DND-41 (cell line): Measurements from ENCODE around the gene TCF7L2.

Experiments used
- ATAC-seq: fragments of 200-7000 bp; cut with Tn5 transposase; 3 replicates; pipeline ENCODE4 v1.9.1; 2021; ENCODE audit warnings: low read depth; ENCODE audit not compliant: insufficient read depth
- DNase-seq: peaks from one replicate; pipeline ENCODE4 v3.0.0-alpha.2; 2020
- H2AFZ ChIP-seq: 2 replicates; pipeline ENCODE4 v1.6.0; 2012; ENCODE audit warnings: low read depth, low read length
- H3K27ac ChIP-seq: 2 replicates; pipeline ENCODE4 v1.5.1; 2012; ENCODE audit warnings: low read length, inconsistent platforms
- H3K27me3 ChIP-seq: fragments of 200-600 bp; sonication (generic); 2 replicates; pipeline ENCODE4 v1.6.0; 2012; ENCODE audit warnings: low read length, mild to moderate bottlenecking, inconsistent platforms; ENCODE audit not compliant: insufficient read depth, poor library complexity
- H3K36me3 ChIP-seq: 2 replicates; pipeline ENCODE4 v1.5.1; 2012; ENCODE audit warnings: low read length, inconsistent platforms; ENCODE audit not compliant: insufficient read depth
- H3K4me1 ChIP-seq: 2 replicates; pipeline ENCODE4 v1.5.1; 2012; ENCODE audit warnings: mild to moderate bottlenecking, low read length; ENCODE audit not compliant: insufficient read depth
- H3K4me2 ChIP-seq: 2 replicates; pipeline ENCODE4 v1.6.0; 2012; ENCODE audit warnings: mild to moderate bottlenecking, moderate library complexity, low read length, inconsistent platforms; ENCODE audit not compliant: insufficient read depth
- H3K4me3 ChIP-seq, 2 experiments: fragments of 200-600 bp in 1 of 2; shearing (Covaris generic) in 1 of 2; 2 replicates each; pipeline ENCODE4 v1.5.1; 2012 to 2016; ENCODE audit warnings: inconsistent platforms in 2 of 2, low read length in 2 of 2, mild to moderate bottlenecking in 2 of 2, low read depth in 1 of 2, moderate library complexity in 1 of 2
- H3K79me2 ChIP-seq: 2 replicates; pipeline ENCODE4 v1.6.0; 2012; ENCODE audit warnings: low read length, inconsistent platforms; ENCODE audit not compliant: insufficient read depth
- H3K9ac ChIP-seq: 2 replicates; pipeline ENCODE4 v1.6.0; 2012; ENCODE audit warnings: low read depth, mild to moderate bottlenecking, inconsistent platforms, low read length, moderate library complexity
- H3K9me3 ChIP-seq: 2 replicates; pipeline ENCODE4 v1.5.1; 2012; ENCODE audit warnings: low read length, moderate library complexity, mild to moderate bottlenecking, inconsistent platforms; ENCODE audit not compliant: insufficient read depth, severe bottlenecking
- H4K20me1 ChIP-seq: 2 replicates; pipeline ENCODE4 v1.6.0; 2012; ENCODE audit warnings: low read length; ENCODE audit not compliant: insufficient read depth
- EZH2 ChIP-seq: IDR thresholded peaks from 3 replicates; pipeline ENCODE4 v1.6.1; 2012; ENCODE audit warnings: borderline replicate concordance, low read depth, mild to moderate bottlenecking, moderate library complexity, low read length, inconsistent platforms; ENCODE audit not compliant: severe bottlenecking
- TF ChIP-seq, protein P1 (sequence below): IDR thresholded peaks from 2 replicates; pipeline ENCODE4 v1.5.1; 2012; ENCODE audit warnings: borderline replicate concordance, low read length, moderate library complexity, mild to moderate bottlenecking; ENCODE audit not compliant: poor library complexity, severe bottlenecking; ENCODE audit errors: extremely low read depth

TCF7L2 gene

DNA sequence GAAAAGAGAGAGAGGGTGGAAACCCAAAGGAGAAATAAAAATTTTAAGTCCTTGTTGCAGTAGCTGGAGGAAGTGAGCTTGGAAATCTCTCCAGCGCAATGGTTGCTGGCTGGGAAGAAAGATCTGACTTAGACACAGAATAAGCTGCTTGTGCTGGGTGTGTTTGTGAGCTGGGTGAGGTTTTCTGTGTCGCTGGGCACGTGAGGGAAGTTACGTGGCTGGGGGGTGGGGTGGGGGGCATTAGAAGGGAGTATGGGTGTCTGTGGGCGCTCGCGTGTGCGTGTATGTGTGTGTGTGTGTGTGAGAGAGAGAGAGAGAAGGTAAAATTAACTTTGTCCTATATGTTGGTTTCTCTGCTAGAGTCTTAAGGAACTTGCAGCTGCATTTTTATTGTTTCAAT lies 11.6 kb downstream of the TCF7L2 start:
- no peaks in the 10 kb centered on the region for H3K9me3 ChIP-seq
- ATAC-seq (peak; percentile 22; the same call in 1 of the 3 replicates), DNase-seq (no peak)
- no peak overlapping the region for H3K27ac ChIP-seq
- H3K4me2 ChIP-seq: no peak overlapping the region
- peaks cover 40% of the 10 kb centered on the region for H3K36me3 ChIP-seq
- peaks cover 47% of the 10 kb centered on the region for H4K20me1 ChIP-seq
- H3K27me3 ChIP-seq: no peaks in the 10 kb centered on the region
- H3K79me2 ChIP-seq: peaks cover 91% of the 10 kb centered on the region
- no peaks in the 10 kb centered on the region for H3K4me1 ChIP-seq
- no peak overlapping the region for H2AFZ ChIP-seq
- H3K4me3 ChIP-seq: no peak overlapping the region
- no peak overlapping the region for H3K9ac ChIP-seq
- TF ChIP-seq, protein P1, sequence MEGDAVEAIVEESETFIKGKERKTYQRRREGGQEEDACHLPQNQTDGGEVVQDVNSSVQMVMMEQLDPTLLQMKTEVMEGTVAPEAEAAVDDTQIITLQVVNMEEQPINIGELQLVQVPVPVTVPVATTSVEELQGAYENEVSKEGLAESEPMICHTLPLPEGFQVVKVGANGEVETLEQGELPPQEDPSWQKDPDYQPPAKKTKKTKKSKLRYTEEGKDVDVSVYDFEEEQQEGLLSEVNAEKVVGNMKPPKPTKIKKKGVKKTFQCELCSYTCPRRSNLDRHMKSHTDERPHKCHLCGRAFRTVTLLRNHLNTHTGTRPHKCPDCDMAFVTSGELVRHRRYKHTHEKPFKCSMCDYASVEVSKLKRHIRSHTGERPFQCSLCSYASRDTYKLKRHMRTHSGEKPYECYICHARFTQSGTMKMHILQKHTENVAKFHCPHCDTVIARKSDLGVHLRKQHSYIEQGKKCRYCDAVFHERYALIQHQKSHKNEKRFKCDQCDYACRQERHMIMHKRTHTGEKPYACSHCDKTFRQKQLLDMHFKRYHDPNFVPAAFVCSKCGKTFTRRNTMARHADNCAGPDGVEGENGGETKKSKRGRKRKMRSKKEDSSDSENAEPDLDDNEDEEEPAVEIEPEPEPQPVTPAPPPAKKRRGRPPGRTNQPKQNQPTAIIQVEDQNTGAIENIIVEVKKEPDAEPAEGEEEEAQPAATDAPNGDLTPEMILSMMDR: no peak
- no peak for TF ChIP-seq EZH2

DNA sequence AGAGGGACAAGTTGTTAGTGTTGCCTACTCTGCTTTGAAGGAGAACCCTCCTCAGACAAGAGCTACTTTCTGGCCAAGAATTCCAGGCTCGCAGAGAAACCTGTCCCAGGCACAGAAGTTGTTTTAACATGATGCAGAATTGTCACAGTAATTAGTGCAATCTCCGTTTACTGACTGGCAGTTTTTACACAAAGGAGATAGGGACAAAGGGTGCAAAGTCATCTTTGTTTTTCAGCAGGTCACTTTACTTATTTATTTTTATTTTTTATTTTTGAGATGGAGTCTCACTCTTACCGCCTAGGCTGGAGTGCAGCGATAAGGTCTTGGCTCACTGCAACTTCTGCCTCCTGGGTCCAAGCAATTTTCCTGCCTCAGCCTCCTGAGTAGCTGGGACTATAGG lies 12.3 kb downstream of the TCF7L2 start:
- Histone ChIP-seq H4K20me1 (peaks cover 46% of the 10 kb centered on the region), H3K4me3 (no peak overlapping the region), H3K27ac (no peak overlapping the region), H3K9ac (no peak overlapping the region), H3K79me2 (peaks cover 91% of the 10 kb centered on the region), H3K4me1 (no peaks in the 10 kb centered on the region), H2AFZ (no peak overlapping the region), H3K36me3 (peaks cover 47% of the 10 kb centered on the region), H3K9me3 (no peaks in the 10 kb centered on the region), H3K4me2 (no peak overlapping the region), H3K27me3 (no peaks in the 10 kb centered on the region)
- DNase-seq (no peak), ATAC-seq (no peak)
- TF ChIP-seq EZH2: no peak
- TF ChIP-seq, protein P1: no peak

DNA sequence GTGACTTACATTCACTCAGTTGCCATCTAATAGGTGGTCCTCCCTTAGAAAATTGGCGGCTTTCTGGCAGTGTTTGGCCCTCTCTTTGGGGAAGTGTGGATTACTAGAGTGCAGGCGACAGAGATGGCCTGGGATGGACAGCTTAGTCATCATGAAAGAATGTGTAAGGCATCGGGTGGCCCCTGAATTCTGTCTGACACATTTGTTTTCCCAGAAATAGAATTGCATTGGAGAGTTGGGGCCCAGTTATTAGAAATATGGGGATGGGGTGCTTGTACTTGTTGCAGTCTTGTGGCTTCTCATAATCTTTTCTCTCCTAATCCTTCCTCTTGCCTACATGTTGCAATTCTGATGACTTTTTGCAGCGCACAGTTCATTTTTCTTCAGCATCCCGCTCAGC lies 13.8 kb downstream of the TCF7L2 start:
- Histone ChIP-seq H3K9me3 (no peaks in the 10 kb centered on the region), H3K27ac (no peak overlapping the region), H3K36me3 (peaks cover 41% of the 10 kb centered on the region), H3K4me3 (no peak overlapping the region), H3K9ac (no peak overlapping the region), H3K4me1 (no peaks in the 10 kb centered on the region), H3K27me3 (no peaks in the 10 kb centered on the region), H2AFZ (no peak overlapping the region), H4K20me1 (peaks cover 36% of the 10 kb centered on the region), H3K79me2 (peaks cover 86% of the 10 kb centered on the region), H3K4me2 (no peak overlapping the region)
- ATAC-seq (no peak), DNase-seq (no peak)
- TF ChIP-seq, protein P1: no peak
- no peak for TF ChIP-seq EZH2

DNA sequence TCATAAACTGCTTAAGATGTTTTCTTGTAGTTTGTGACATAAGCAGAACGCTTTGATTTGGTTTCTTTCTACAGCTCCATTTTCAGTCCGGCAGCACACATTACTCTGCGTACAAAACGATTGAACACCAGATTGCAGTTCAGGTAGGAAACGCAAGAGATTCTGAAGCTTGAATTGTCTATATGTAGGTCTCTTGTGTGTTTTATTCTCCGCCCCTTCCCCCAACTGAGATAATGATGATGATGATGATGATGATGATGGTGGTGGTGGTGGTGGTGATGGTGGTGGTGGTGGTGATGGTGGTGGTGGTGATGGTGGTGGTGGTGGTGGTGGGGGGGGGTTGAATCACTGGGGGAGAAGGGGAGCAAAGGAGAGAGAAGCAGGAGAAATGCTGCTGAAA lies 14.4 kb downstream of the TCF7L2 start:
- H2AFZ ChIP-seq: no peak overlapping the region
- peaks cover 86% of the 10 kb centered on the region for H3K79me2 ChIP-seq
- peaks cover 42% of the 10 kb centered on the region for H4K20me1 ChIP-seq
- peaks cover 47% of the 10 kb centered on the region for H3K36me3 ChIP-seq
- no peak overlapping the region for H3K4me3 ChIP-seq
- no peaks in the 10 kb centered on the region for H3K9me3 ChIP-seq
- H3K4me1 ChIP-seq: no peaks in the 10 kb centered on the region
- no peak overlapping the region for H3K9ac ChIP-seq
- H3K4me2 ChIP-seq: no peak overlapping the region
- no peak for TF ChIP-seq EZH2
- TF ChIP-seq, protein P1: no peak
- H3K27ac ChIP-seq: no peak overlapping the region
- H3K27me3 ChIP-seq: no peaks in the 10 kb centered on the region
- ATAC-seq (no peak), DNase-seq (no peak)
